22Rv1 (cell line): Measurements from ENCODE around the gene DLEC1.

ENCODE experiments used
- H3K27ac ChIP-seq: fragments of 450-650 bp; 2 replicates; pipeline ENCODE4 v1.5.1; 2017
- ZFX ChIP-seq: fragments of 450-650 bp; IDR thresholded peaks from 2 replicates; pipeline ENCODE4 v1.6.1; 2017; ENCODE audit warnings: antibody characterized with exemption, borderline replicate concordance
- TF ChIP-seq, protein P1 (sequence below): fragments of 450-650 bp; IDR thresholded peaks from 2 replicates; pipeline ENCODE4 v1.5.1; 2017; ENCODE audit warnings: mild to moderate bottlenecking

The DLEC1 gene

GRCh38 chr3:38016410-38016809, 22.6 kb upstream of the DLEC1 start:
- no peak for TF ChIP-seq ZFX
- TF ChIP-seq, protein P1, sequence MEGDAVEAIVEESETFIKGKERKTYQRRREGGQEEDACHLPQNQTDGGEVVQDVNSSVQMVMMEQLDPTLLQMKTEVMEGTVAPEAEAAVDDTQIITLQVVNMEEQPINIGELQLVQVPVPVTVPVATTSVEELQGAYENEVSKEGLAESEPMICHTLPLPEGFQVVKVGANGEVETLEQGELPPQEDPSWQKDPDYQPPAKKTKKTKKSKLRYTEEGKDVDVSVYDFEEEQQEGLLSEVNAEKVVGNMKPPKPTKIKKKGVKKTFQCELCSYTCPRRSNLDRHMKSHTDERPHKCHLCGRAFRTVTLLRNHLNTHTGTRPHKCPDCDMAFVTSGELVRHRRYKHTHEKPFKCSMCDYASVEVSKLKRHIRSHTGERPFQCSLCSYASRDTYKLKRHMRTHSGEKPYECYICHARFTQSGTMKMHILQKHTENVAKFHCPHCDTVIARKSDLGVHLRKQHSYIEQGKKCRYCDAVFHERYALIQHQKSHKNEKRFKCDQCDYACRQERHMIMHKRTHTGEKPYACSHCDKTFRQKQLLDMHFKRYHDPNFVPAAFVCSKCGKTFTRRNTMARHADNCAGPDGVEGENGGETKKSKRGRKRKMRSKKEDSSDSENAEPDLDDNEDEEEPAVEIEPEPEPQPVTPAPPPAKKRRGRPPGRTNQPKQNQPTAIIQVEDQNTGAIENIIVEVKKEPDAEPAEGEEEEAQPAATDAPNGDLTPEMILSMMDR, result no peak
- no peak overlapping the region for H3K27ac ChIP-seq

DNA sequence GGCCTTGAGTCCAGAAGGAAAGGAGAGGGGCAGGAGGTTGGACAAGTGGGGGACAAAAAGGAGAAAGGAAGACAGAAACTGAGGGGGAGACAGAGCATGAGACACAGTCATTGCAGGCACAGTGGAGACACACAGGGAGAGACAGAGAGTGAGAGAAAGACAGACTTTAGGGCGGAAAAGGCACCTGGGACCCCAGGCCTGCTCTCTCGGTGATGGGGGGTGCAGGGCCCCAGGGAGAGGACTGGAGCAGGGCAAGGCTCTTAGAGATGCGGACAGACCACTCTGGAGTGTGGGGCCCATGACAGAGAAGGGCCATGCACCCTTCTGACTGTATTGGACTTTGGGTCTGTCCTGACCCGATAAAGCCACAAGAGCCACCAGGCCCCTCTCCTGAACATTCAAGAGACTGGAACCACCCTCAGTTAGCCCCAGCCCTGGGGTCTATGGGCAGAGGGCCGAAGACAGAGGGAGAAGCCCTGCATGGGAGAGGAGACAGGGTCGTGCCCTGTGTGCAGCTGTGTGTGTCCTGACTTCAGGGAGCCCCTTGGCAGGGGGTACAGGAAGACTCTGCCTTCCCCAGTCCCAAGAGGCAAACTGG, 22.1 kb upstream of the DLEC1 start:
- no peak for TF ChIP-seq ZFX
- TF ChIP-seq, protein P1, result no peak
- H3K27ac ChIP-seq, result no peak overlapping the region

DNA sequence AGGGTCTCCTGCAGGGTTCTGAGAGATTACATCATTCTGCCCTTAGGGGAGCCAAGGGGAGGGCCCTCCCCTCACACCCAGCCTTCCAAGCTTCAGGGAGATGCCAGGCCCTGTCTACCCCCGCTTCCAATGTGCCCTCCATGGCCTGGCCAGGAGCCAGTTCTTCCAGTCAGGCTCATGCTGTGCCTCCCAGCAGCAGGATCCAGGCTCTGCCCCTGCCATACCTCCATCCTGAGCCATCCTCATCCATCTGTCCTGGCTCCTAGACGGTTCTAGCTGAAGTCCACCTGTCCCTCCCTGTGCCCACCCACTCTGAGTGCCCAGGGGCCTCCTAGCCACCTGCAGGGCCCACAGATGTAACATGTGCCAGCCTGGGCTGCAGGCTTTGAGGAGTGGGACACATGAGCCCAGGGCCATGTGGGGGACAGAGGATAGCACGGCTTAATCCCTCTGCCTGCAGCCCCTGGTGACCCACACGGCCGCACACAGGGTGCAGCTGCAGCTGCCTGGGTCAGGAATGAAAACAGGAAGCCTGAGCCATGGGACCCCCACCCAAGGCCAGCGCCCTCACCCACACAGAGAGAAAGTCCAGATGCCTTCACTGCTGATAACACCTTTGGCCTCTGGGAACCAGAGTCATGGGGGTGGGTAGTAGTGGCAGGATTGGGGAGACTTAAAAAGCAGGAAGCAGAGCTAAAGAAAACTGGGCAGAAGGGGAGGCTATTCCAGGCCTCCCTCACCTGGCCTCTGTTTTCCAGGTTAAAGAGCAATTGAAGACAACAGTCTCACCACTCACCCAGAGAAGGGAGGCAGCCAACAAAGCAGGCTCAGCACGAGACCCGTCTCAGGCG, 21.3 kb upstream of the DLEC1 start:
- TF ChIP-seq, protein P1, result no peak
- no peak for TF ChIP-seq ZFX
- H3K27ac ChIP-seq, result no peak overlapping the region

GRCh38 chr3:38018296-38019266, 20.4 kb upstream of the DLEC1 start:
- H3K27ac ChIP-seq, result no peak overlapping the region
- no peak for TF ChIP-seq ZFX
- TF ChIP-seq, protein P1, result no peak

- TF ChIP-seq, protein P1, result no peak
- TF ChIP-seq ZFX, result no peak
- H3K27ac ChIP-seq, result no peak overlapping the region
Measured at GRCh38 chr3:38019658-38020341, 19.2 kb upstream of the DLEC1 start.

- H3K27ac ChIP-seq, result no peak overlapping the region
- TF ChIP-seq ZFX, result no peak
- TF ChIP-seq, protein P1, result no peak
Measured at GRCh38 chr3:38020342-38020726, 18.7 kb upstream of the DLEC1 start.
